HUES6 (cell line): Measurements from ENCODE around the gene KCNK2.

ENCODE experiments used
- H3K27ac ChIP-seq: 2 replicates; pipeline ENCODE4 v1.7.0; 2013; ENCODE audit warnings: low read depth, mild to moderate bottlenecking, low read length, inconsistent platforms
- H3K27me3 ChIP-seq: 2 replicates; pipeline ENCODE4 v1.6.1; 2013; ENCODE audit warnings: low read length; ENCODE audit not compliant: control insufficient read depth, insufficient read depth
- H3K36me3 ChIP-seq: 2 replicates; pipeline ENCODE4 v1.6.1; 2013; ENCODE audit warnings: low read length; ENCODE audit not compliant: control insufficient read depth, insufficient read depth
- H3K4me1 ChIP-seq: 2 replicates; pipeline ENCODE4 v1.6.1; 2013; ENCODE audit warnings: low read length; ENCODE audit not compliant: control insufficient read depth, insufficient read depth
- H3K4me3 ChIP-seq: 2 replicates; pipeline ENCODE4 v1.5.1; 2013; ENCODE audit warnings: low read depth, low read length
- H3K9ac ChIP-seq: one replicate; pipeline ENCODE4 v1.6.1; 2013; ENCODE audit warnings: mild to moderate bottlenecking, low read length
- H3K9me3 ChIP-seq: 2 replicates; pipeline ENCODE4 v1.6.1; 2013; ENCODE audit warnings: low read depth, low read length; ENCODE audit not compliant: control insufficient read depth, insufficient read depth

The KCNK2 gene

DNA sequence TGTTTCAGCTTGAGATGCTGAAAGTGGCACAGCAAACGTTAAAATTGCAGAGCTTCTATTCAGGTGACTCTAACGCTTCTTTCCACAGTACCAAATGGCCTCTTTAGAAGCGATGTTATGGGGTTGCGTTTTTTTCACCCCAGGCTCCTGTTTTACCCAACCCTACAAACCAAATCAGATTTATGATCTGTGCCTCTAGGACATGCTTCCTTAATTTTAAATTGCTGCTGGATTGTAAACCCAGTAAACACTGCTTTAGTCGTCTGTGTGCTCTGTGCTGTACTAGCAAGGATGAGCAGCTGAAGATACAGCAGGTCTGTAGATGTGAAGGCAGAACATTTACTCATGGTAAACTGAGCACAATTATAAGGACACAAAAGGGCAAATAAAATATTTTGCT, 13.0 kb downstream of the KCNK2 start:
- H3K36me3 ChIP-seq, result no peaks in the 10 kb centered on the region
- H3K9ac ChIP-seq, result no peak overlapping the region
- no peaks in the 10 kb centered on the region for H3K9me3 ChIP-seq
- H3K27me3 ChIP-seq, result peaks cover 6% of the 10 kb centered on the region; the same call in 1 of the 2 replicates
- no peak overlapping the region for H3K27ac ChIP-seq
- H3K4me3 ChIP-seq, result no peak overlapping the region
- no peaks in the 10 kb centered on the region for H3K4me1 ChIP-seq

DNA sequence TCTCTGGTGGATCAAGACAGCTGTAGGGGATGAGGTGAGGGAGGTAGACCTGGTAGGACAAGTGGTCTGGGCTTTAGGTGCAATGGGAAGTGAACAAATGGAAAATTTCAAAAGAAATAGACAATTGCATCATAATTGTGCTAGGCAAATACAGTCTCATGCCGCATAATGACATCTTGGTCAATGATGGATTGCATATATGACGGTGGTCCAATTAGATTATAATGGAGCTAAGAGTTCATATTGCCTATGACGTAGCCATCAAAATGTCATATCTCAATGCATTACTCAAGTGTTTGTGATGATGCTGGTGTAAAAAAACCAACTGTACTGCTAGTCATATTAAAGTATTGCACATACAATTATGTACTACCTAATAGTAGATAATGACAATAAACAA, 19.0 kb downstream of the KCNK2 start:
- H3K4me3 ChIP-seq, result no peak overlapping the region
- no peak overlapping the region for H3K27ac ChIP-seq
- H3K4me1 ChIP-seq, result no peaks in the 10 kb centered on the region
- H3K9ac ChIP-seq, result no peak overlapping the region
- H3K9me3 ChIP-seq, result no peaks in the 10 kb centered on the region
- no peaks in the 10 kb centered on the region for H3K27me3 ChIP-seq
- H3K36me3 ChIP-seq, result no peaks in the 10 kb centered on the region

DNA sequence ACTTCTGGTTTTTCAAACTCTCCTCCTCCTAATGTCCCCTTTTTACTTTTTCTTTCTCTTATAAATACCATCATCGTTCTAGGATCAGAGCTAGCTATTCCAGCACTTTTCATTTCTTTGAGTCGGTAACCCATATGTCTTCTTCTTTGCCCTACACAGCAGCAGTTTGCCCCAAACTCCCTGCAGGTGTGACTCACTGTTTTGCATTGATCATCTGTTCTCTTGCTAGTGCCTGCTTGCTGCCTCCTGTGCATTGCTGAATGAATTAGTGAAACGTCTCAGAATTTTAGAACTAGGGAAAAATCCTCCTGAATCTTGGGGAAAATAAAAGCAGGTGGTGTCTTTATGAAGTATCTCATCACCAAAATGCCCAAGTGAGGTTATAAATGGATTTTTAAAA, 21.7 kb downstream of the KCNK2 start:
- Histone ChIP-seq H3K4me3 (no peak overlapping the region), H3K27me3 (no peaks in the 10 kb centered on the region), H3K27ac (no peak overlapping the region), H3K9me3 (no peaks in the 10 kb centered on the region), H3K4me1 (no peaks in the 10 kb centered on the region), H3K9ac (no peak overlapping the region), H3K36me3 (no peaks in the 10 kb centered on the region)

DNA sequence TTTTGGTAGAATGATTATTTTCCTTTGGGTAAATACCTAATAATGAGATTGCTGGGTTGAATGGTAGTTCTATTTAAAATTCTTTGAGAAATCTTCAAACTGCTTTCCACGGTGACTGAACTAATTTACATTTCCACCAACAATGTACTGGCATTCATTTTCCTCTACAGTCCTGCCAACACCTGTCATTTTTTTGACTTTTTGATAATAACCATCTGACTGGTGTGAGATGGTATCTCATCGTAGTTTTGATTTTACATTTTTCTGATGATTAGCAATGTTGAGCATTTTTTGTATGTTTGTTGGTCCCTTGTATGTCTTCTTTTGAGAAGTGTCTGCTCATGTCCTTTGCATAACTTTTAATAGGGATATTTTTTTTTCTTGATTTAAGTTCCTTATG, 23.5 kb downstream of the KCNK2 start:
- no peaks in the 10 kb centered on the region for H3K9me3 ChIP-seq
- no peaks in the 10 kb centered on the region for H3K36me3 ChIP-seq
- no peak overlapping the region for H3K27ac ChIP-seq
- H3K4me1 ChIP-seq, result no peaks in the 10 kb centered on the region
- H3K27me3 ChIP-seq, result no peaks in the 10 kb centered on the region
- H3K4me3 ChIP-seq, result no peak overlapping the region
- H3K9ac ChIP-seq, result no peak overlapping the region

DNA sequence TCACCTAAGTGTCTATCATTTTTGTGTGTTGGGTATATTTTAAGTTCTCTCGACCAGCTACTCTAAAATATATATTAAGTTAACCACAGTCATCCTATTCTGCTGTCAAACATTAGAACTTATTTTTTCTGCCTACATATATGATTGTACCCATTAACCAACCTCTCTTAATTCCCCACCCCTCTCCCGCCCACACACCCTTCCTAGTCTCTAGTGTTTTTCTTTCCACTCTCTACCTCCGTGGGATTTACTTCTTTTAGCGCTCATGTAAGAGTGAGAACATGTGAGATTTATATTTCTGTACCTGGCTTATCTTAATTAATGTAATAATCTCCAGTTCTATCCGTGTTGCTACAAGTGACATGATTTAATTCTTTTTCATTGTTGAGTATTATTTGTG, 26.6 kb downstream of the KCNK2 start:
- Histone ChIP-seq H3K9me3 (no peaks in the 10 kb centered on the region), H3K9ac (no peak overlapping the region), H3K4me1 (no peaks in the 10 kb centered on the region), H3K27ac (no peak overlapping the region), H3K36me3 (no peaks in the 10 kb centered on the region), H3K4me3 (no peak overlapping the region), H3K27me3 (no peaks in the 10 kb centered on the region)

DNA sequence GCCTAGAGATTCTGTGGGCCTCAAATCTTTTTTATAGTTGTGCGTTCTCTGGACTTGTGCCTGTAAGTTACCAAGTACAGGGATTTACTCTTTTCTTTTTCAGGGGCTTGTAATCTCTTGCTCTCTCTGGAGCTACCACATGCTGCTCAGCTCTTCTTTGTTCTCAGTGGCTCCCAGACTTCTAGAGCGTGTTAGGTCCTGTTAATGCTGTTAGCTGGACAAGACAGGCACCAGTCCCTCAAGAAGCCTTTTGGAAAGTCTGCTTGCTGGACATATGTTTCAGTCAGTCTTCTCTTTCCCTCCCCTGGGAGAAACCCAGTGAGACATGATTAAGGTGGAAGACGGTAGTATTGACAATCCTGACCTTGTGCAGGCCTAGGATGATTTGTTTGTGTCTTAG, 29.4 kb downstream of the KCNK2 start:
- Histone ChIP-seq H3K27me3 (no peaks in the 10 kb centered on the region), H3K36me3 (no peaks in the 10 kb centered on the region), H3K4me1 (no peaks in the 10 kb centered on the region), H3K4me3 (no peak overlapping the region), H3K27ac (no peak overlapping the region), H3K9ac (no peak overlapping the region), H3K9me3 (no peaks in the 10 kb centered on the region)

DNA sequence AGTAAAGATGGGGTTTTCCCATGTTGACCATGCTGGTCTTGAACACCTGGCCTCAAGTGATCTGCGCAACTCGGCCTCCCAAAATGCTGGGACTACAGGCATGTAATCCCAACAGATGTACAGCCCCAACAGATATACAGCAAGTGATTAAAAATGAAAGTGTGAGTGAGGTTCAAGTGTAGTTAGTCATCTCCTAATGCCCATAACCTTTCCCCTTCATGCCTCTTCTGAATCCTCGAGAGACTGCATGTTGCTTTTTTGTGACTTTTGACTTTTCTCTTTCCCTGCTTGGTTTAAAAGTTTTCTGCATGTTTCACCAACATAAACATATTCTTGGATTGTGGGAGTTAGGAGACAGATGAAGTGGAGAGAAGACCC, 31.2 kb downstream of the KCNK2 start:
- Histone ChIP-seq H3K9ac (no peak overlapping the region), H3K4me3 (no peak overlapping the region), H3K27ac (no peak overlapping the region)

DNA sequence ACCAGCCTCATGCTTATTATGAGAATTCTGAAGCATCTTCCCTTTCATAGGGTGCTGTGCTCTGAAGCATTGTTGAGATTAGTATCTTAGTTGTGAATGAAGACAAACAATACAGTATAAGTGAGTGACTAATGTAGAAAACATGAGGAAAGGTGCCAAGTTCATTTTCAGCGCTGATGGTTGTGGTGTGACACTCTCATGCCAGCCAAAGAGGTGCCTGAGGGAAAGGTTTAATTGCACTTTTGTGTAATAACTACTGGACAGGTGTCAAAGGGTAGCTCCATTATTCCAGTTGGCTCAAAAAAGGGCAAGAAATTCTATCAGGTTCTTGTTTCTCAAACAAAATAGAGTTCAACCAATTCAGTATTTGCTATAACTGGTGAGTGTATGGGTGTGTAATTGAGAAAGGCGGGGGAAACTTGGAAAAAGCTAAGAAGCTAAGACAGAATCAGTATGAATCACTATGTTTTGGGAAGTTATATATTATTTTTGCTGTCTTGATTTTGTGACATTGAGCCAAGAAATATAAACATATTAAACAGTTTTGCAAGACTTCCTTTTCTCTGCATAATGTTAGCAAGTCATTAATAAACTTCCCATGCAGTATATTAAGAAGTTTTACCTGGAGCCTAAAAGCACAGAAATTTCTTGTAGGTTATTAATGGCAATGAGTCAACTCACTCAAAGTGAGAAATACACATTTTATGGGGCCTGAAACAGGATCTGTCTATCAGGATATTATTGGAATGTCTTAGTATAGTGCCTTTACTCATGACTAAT, 31.8 kb downstream of the KCNK2 start:
- H3K4me1 ChIP-seq, result no peaks in the 10 kb centered on the region
- H3K9me3 ChIP-seq, result no peaks in the 10 kb centered on the region
- H3K4me3 ChIP-seq, result no peak overlapping the region
- no peak overlapping the region for H3K27ac ChIP-seq
- no peak overlapping the region for H3K9ac ChIP-seq
- H3K27me3 ChIP-seq, result no peaks in the 10 kb centered on the region
- no peaks in the 10 kb centered on the region for H3K36me3 ChIP-seq

More for the DNA sequence above, 31.2 kb downstream of the KCNK2 start:
- Histone ChIP-seq H3K9me3 (no peaks in the 10 kb centered on the region), H3K36me3 (no peaks in the 10 kb centered on the region), H3K27me3 (no peaks in the 10 kb centered on the region), H3K4me1 (no peaks in the 10 kb centered on the region)

DNA sequence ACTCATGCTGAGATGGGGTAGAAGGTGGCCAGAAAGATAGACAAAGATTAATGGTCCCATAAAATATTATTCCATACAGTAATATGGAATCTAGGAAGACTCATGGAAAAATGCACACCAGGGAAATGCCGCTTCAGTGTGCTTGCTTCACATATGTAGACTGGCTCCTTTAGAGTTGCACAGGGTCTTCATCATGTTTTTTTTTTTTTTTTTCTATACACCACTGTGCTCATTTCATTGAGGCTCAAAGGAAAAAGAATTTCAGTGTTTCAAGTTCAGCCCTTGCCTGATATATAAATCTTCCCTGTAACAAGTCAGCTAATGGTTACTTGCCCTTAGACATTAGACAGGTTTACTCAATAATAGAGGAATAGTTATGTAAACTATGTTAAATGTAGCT, 33.2 kb downstream of the KCNK2 start:
- H3K4me1 ChIP-seq, result no peaks in the 10 kb centered on the region
- no peaks in the 10 kb centered on the region for H3K9me3 ChIP-seq
- H3K36me3 ChIP-seq, result no peaks in the 10 kb centered on the region
- no peak overlapping the region for H3K4me3 ChIP-seq
- H3K27me3 ChIP-seq, result no peaks in the 10 kb centered on the region
- no peak overlapping the region for H3K27ac ChIP-seq
- H3K9ac ChIP-seq, result no peak overlapping the region

DNA sequence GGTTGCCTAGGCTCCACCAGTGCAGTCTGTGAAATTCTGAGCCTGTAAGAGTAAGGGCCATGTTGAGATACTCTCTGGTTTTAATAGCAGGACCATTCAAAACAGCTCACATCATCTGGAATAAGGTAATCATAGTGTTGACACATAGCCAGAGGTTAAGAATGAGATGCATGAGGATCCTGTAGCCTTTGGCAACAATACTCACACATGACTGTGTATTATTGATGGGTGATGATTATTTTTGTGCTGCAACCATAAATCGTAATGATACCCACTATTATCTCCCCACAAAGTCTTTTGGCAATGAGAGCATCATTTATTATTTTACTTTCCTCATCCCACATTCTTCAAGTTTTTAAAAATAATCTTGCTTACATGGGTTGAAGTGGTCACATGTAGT, 35.5 kb downstream of the KCNK2 start:
- Histone ChIP-seq H3K9me3 (no peaks in the 10 kb centered on the region), H3K9ac (no peak overlapping the region), H3K27ac (no peak overlapping the region), H3K27me3 (no peaks in the 10 kb centered on the region), H3K4me3 (no peak overlapping the region), H3K36me3 (no peaks in the 10 kb centered on the region), H3K4me1 (no peaks in the 10 kb centered on the region)

DNA sequence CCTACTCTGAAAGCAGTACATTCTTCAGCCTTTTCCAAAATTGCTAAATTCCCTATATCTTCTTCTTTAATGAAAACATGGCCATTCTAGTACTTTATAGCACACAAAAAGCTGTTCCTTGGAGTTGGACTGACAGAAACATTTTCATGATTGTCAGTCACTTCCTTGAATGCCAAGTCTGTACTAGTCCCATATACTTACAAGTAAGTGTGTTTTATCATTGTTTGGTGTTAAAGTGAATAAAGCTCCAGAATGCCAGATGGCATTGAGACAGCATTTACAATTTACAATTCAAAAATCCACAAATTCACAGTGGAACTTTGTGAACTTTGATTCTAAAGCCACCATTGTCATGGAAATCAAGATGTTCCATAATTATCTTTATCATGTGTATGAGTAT, 36.5 kb downstream of the KCNK2 start:
- no peaks in the 10 kb centered on the region for H3K4me1 ChIP-seq
- H3K9ac ChIP-seq, result no peak overlapping the region
- H3K27me3 ChIP-seq, result no peaks in the 10 kb centered on the region
- no peaks in the 10 kb centered on the region for H3K36me3 ChIP-seq
- H3K9me3 ChIP-seq, result no peaks in the 10 kb centered on the region
- H3K27ac ChIP-seq, result no peak overlapping the region
- no peak overlapping the region for H3K4me3 ChIP-seq
